Breast epithelium (tissue), 4 donors: ENCODE data around the gene CTNNA3. TPM values are rescaled to one million over a fixed set of nuclear protein-coding genes. Genes with fewer than 3 reads are reported as not detected.

ENCODE experiments used
- DNase-seq, 2 donors: peaks; one replicate each; pipeline ENCODE4 v3.0.0-alpha.2; 2019; ENCODE audit warnings: low spot score in 2 of 2
- H3K27ac ChIP-seq, 2 donors: fragments of 200-600 bp; sonication (generic) in 1 of 2; one replicate each; pipeline ENCODE4 v1.5.1; 2016 to 2019; ENCODE audit warnings: mild to moderate bottlenecking in 1 of 2
- H3K27me3 ChIP-seq, 2 donors: fragments of 200-600 bp; sonication (generic) in 1 of 2; one replicate each; pipeline versions ENCODE4 v1.5.1 to v1.6.0; 2017 to 2019; ENCODE audit warnings: control low read depth in 1 of 2, mild to moderate bottlenecking in 1 of 2
- H3K36me3 ChIP-seq: fragments of 200-600 bp; one replicate; pipeline ENCODE4 v1.5.1; 2019
- H3K4me1 ChIP-seq, 2 donors: fragments of 200-600 bp; sonication (generic); one replicate each; pipeline ENCODE4 v1.5.1; 2016 to 2019; ENCODE audit warnings: control low read depth in 1 of 2
- H3K4me3 ChIP-seq, 3 donors: fragments of 200-600 bp; sonication (generic); 1 replicate in 2 of 3; 2 replicates in 1 of 3; pipeline ENCODE4 v1.5.1; 2016 to 2019; ENCODE audit warnings: mild to moderate bottlenecking in 3 of 3, moderate library complexity in 2 of 3
- H3K9me3 ChIP-seq, 2 donors: fragments of 200-600 bp; sonication (generic) in 1 of 2; one replicate each; pipeline ENCODE4 v1.5.1; 2016 to 2019; ENCODE audit warnings: control low read depth in 1 of 2
- CTCF ChIP-seq, 3 donors: fragments of 450-650 bp; IDR thresholded peaks; one replicate each; pipeline ENCODE4 v1.5.1; 2016 to 2017; ENCODE audit warnings: antibody characterized with exemption in 3 of 3, mild to moderate bottlenecking in 3 of 3, moderate library complexity in 3 of 3
- POLR2A ChIP-seq: fragments of 450-650 bp; IDR thresholded peaks from one replicate; pipeline ENCODE4 v1.6.1; 2016; ENCODE audit warnings: antibody characterized with exemption, mild to moderate bottlenecking, moderate library complexity
- POLR2AphosphoS5 ChIP-seq, 3 donors: sonication (generic); formaldehyde crosslinking; IDR thresholded peaks; one replicate each; pipeline ENCODE4 v1.6.1; 2017; ENCODE audit warnings: antibody characterized with exemption in 3 of 3
- intact Hi-C: fragments of 100-400 bp; cut with DNase I; formaldehyde crosslinking; loops from one replicate; pipeline ENCODE4 v1.15.1; 2023; ENCODE audit warnings: low total_unique reads
- total RNA-seq, 3 donors: library from RNA; depleted of rRNA; stranded (reverse); fragments of >200 nt; gene quantifications; one replicate each; pipeline ENCODE4 v1.1.0, GENCODE V29; 2016

The CTNNA3 gene
- total RNA-seq, 3 donors from 2014 or later, result 0.33 to 1.1 (median 0.59) TPM

GRCh38 chr10:67200913-67201564, 495.0 kb downstream of the CTNNA3 start:
- Histone ChIP-seq H3K36me3 (no peaks in the 10 kb centered on the region), H3K4me1 (no peaks in the 10 kb centered on the region), H3K4me3 (no peak overlapping the region), H3K27ac (no peak overlapping the region), H3K27me3 (no peaks in the 10 kb centered on the region), H3K9me3 (no peaks in the 10 kb centered on the region)
- no peak for TF ChIP-seq POLR2AphosphoS5 (IDR thresholded peaks at IDR 0.05)
- DNase-seq, result no peak
- intact Hi-C loops, result loop anchor here (10.0 kb wide), 1 partner anchor 714 kb away; no protein-coding TSS in a partner anchor

GRCh38 chr10:67175354-67175753, 520.6 kb downstream of the CTNNA3 start:
- DNase-seq, result no peak
- no peak for TF ChIP-seq CTCF (IDR thresholded peaks at IDR 0.05)
- no peak for TF ChIP-seq POLR2AphosphoS5 (IDR thresholded peaks at IDR 0.05)
- TF ChIP-seq POLR2A, result no peak
- Histone ChIP-seq H3K4me3 (no peak overlapping the region), H3K4me1 (no peaks in the 10 kb centered on the region), H3K9me3 (no peaks in the 10 kb centered on the region), H3K27me3 (no peaks in the 10 kb centered on the region), H3K27ac (no peak overlapping the region), H3K36me3 (no peaks in the 10 kb centered on the region)
- intact Hi-C loops, result no loop called here

- Histone ChIP-seq H3K27me3 (no peaks in the 10 kb centered on the region), H3K4me3 (no peak overlapping the region), H3K36me3 (no peaks in the 10 kb centered on the region), H3K4me1 (no peaks in the 10 kb centered on the region), H3K9me3 (peaks cover 0 to 4% of the 10 kb centered on the region in 2 donors), H3K27ac (no peak overlapping the region)
- intact Hi-C loops, result no loop called here
- DNase-seq, result no peak
- no peak for TF ChIP-seq CTCF (IDR thresholded peaks at IDR 0.05)
- TF ChIP-seq POLR2AphosphoS5 (IDR thresholded peaks at IDR 0.05), result no peak
- no peak for TF ChIP-seq POLR2A
Observed at GRCh38 chr10:67173787-67174186, 522.2 kb downstream of the CTNNA3 start.

- Histone ChIP-seq H3K4me3 (no peak overlapping the region), H3K36me3 (no peaks in the 10 kb centered on the region), H3K9me3 (peaks cover 0 to 20% of the 10 kb centered on the region in 2 donors), H3K27ac (no peak overlapping the region), H3K4me1 (no peaks in the 10 kb centered on the region), H3K27me3 (no peaks in the 10 kb centered on the region)
- no peak for DNase-seq
- intact Hi-C loops, result no loop called here
- no peak for TF ChIP-seq CTCF (IDR thresholded peaks at IDR 0.05)
- no peak for TF ChIP-seq POLR2A
- no peak for TF ChIP-seq POLR2AphosphoS5 (IDR thresholded peaks at IDR 0.05)
Observed at GRCh38 chr10:67171970-67172369, 524.0 kb downstream of the CTNNA3 start.

- Histone ChIP-seq H3K9me3 (no peaks in the 10 kb centered on the region), H3K4me1 (no peaks in the 10 kb centered on the region), H3K36me3 (no peaks in the 10 kb centered on the region), H3K27me3 (no peaks in the 10 kb centered on the region), H3K27ac (no peak overlapping the region), H3K4me3 (no peak overlapping the region)
- DNase-seq, result no peak
- intact Hi-C loops, result no loop called here
- TF ChIP-seq CTCF (IDR thresholded peaks at IDR 0.05) (no peak), POLR2AphosphoS5 (IDR thresholded peaks at IDR 0.05) (no peak), POLR2A (no peak)
Observed at GRCh38 chr10:67156239-67156638, 539.8 kb downstream of the CTNNA3 start.
